HEK293 (cell line): ENCODE measurements around the gene CYP4F11.
A peak's percentile ranks its signal among the peaks of the same experiment; 100 is the strongest.

Experiments used
- CTCF ChIA-PET: fragments of 350-600 bp; formaldehyde crosslinking; extraction: SDS; loops from one replicate; lab custom pipeline; 2021; ENCODE audit warnings: antibody characterized with exemption; lab: Yijun Ruan, JAX
- POLR2A ChIA-PET: fragments of 300-600 bp; formaldehyde crosslinking; extraction: SDS; loops from one replicate; lab custom pipeline; 2020; ENCODE audit warnings: antibody characterized with exemption, inconsistent platforms; lab: Yijun Ruan, JAX
- H3K27ac ChIP-seq: fragments of 200-500 bp; sonication (Bioruptor generic); 2 replicates; pipeline ENCODE4 v1.5.1; 2014; ENCODE audit warnings: low read depth, low read length, control low read depth, inconsistent platforms; ENCODE audit errors: extremely low read depth
- H3K36me3 ChIP-seq, 2 experiments: fragments of 200-500 bp in 1 of 2; sonication (Bioruptor generic) in 1 of 2; 1 replicate in 1 of 2; 2 replicates in 1 of 2; pipeline ENCODE4 v1.5.1; 2014 to 2017; ENCODE audit warnings: inconsistent platforms in 2 of 2, low read length in 2 of 2; ENCODE audit not compliant: control insufficient read depth in 2 of 2, insufficient read depth in 1 of 2
- H3K4me1 ChIP-seq: fragments of 200-500 bp; sonication (Bioruptor generic); 2 replicates; pipeline ENCODE4 v1.5.1; 2014; ENCODE audit warnings: mild to moderate bottlenecking, low read length, inconsistent platforms; ENCODE audit not compliant: control insufficient read depth, insufficient read depth
- H3K4me3 ChIP-seq: 2 replicates; pipeline ENCODE4 v1.5.1; 2011; ENCODE audit warnings: low read depth, mild to moderate bottlenecking, control low read depth, low read length, moderate library complexity
- H3K9me3 ChIP-seq: fragments of 200-500 bp; sonication (Bioruptor generic); 2 replicates; pipeline ENCODE4 v1.5.1; 2014; ENCODE audit warnings: low read depth, low read length, inconsistent platforms; ENCODE audit not compliant: control insufficient read depth, insufficient read depth
- AEBP2 ChIP-seq: fragments of 450-650 bp; formaldehyde crosslinking; IDR thresholded peaks from 2 replicates; pipeline ENCODE4 v1.5.1; 2016; ENCODE audit warnings: missing biosample characterization, missing genetic modification characterization, borderline replicate concordance
- ATF2 ChIP-seq: fragments of 450-650 bp; formaldehyde crosslinking; IDR thresholded peaks from 2 replicates; pipeline ENCODE4 v1.5.1; 2016; ENCODE audit warnings: missing biosample characterization, missing genetic modification characterization, low read depth
- CTCF ChIP-seq: fragments of 450-650 bp; formaldehyde crosslinking; IDR thresholded peaks from 2 replicates; pipeline ENCODE4 v1.5.1; 2016; ENCODE audit warnings: missing biosample characterization, missing genetic modification characterization
- HOXA7 ChIP-seq: sonication (generic); formaldehyde crosslinking; IDR thresholded peaks from 2 replicates; pipeline ENCODE4 v1.8.1; 2022; ENCODE audit warnings: missing genetic modification reagents, borderline replicate concordance
- TRIM28 ChIP-seq: IDR thresholded peaks from 2 replicates; pipeline ENCODE4 v1.6.1; 2011; ENCODE audit warnings: low read length, control low read depth, borderline replicate concordance
- YY1 ChIP-seq: fragments of 450-650 bp; formaldehyde crosslinking; IDR thresholded peaks from 2 replicates; pipeline ENCODE4 v1.5.1; 2018; ENCODE audit warnings: missing biosample characterization, missing genetic modification characterization
- YY2 ChIP-seq: fragments of 450-650 bp; formaldehyde crosslinking; IDR thresholded peaks from 2 replicates; pipeline ENCODE4 v1.5.1; 2016; ENCODE audit warnings: missing biosample characterization, missing genetic modification characterization
- ZBTB6 ChIP-seq: fragments of 450-650 bp; formaldehyde crosslinking; IDR thresholded peaks from 2 replicates; pipeline ENCODE4 v1.5.1; 2017; ENCODE audit warnings: missing biosample characterization, missing genetic modification characterization
- ZEB2 ChIP-seq: fragments of 450-650 bp; formaldehyde crosslinking; IDR thresholded peaks from 2 replicates; pipeline ENCODE4 v1.5.1; 2016; ENCODE audit warnings: missing biosample characterization, missing genetic modification characterization
- ZNF16 ChIP-seq: fragments of 450-650 bp; formaldehyde crosslinking; IDR thresholded peaks from 2 replicates; pipeline ENCODE4 v1.5.1; 2016; ENCODE audit warnings: low read depth, missing biosample characterization, missing genetic modification characterization
- ZNF214 ChIP-seq: fragments of 450-650 bp; formaldehyde crosslinking; IDR thresholded peaks from 2 replicates; pipeline ENCODE4 v1.5.1; 2017; ENCODE audit warnings: missing biosample characterization, mild to moderate bottlenecking, missing genetic modification characterization, borderline replicate concordance
- ZNF394 ChIP-seq: fragments of 450-650 bp; formaldehyde crosslinking; IDR thresholded peaks from 2 replicates; pipeline ENCODE4 v1.5.1; 2016; ENCODE audit warnings: missing biosample characterization, missing genetic modification characterization, mild to moderate bottlenecking, moderate library complexity, borderline replicate concordance
- ZNF514 ChIP-seq: fragments of 450-650 bp; formaldehyde crosslinking; IDR thresholded peaks from 2 replicates; pipeline ENCODE4 v1.5.1; 2016; ENCODE audit warnings: missing biosample characterization, missing genetic modification characterization
- ZNF610 ChIP-seq: fragments of 450-650 bp; formaldehyde crosslinking; IDR thresholded peaks from 2 replicates; pipeline ENCODE4 v1.5.1; 2016; ENCODE audit warnings: missing biosample characterization, missing genetic modification characterization, borderline replicate concordance
- ZNF707 ChIP-seq: fragments of 450-650 bp; formaldehyde crosslinking; IDR thresholded peaks from 2 replicates; pipeline ENCODE4 v1.5.1; 2016; ENCODE audit warnings: missing biosample characterization, missing genetic modification characterization
- TF ChIP-seq, protein P1 (sequence below): fragments of 450-650 bp; formaldehyde crosslinking; IDR thresholded peaks from 2 replicates; pipeline ENCODE4; 2016; ENCODE audit warnings: missing biosample characterization, missing genetic modification characterization
- TF ChIP-seq, protein P2 (sequence below): fragments of 450-650 bp; formaldehyde crosslinking; IDR thresholded peaks from 2 replicates; pipeline ENCODE4 v1.5.1; 2017; ENCODE audit warnings: missing biosample characterization, mild to moderate bottlenecking, missing genetic modification characterization, moderate library complexity
- TF ChIP-seq, protein P3 (sequence below): fragments of 450-650 bp; formaldehyde crosslinking; IDR thresholded peaks from 2 replicates; pipeline ENCODE4 v1.5.1; 2016; ENCODE audit warnings: missing biosample characterization, missing genetic modification characterization, borderline replicate concordance

CYP4F11 gene, protein sequence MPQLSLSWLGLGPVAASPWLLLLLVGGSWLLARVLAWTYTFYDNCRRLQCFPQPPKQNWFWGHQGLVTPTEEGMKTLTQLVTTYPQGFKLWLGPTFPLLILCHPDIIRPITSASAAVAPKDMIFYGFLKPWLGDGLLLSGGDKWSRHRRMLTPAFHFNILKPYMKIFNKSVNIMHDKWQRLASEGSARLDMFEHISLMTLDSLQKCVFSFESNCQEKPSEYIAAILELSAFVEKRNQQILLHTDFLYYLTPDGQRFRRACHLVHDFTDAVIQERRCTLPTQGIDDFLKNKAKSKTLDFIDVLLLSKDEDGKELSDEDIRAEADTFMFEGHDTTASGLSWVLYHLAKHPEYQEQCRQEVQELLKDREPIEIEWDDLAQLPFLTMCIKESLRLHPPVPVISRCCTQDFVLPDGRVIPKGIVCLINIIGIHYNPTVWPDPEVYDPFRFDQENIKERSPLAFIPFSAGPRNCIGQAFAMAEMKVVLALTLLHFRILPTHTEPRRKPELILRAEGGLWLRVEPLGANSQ

GRCh38 chr19:15934332-15935078, at the start of gene CYP4F11:
TSS of gene CYP4F11 (minus strand) at chr19:15934529. CDS start at chr19:15934408, 121 bp downstream.
- ChIA-PET CTCF (no interaction called here), POLR2A (interaction anchor here (0.7 kb wide), 1 partner anchor 12 kb away, joined by 3 read pairs; no protein-coding TSS in a partner anchor)
- Histone ChIP-seq H3K4me1 (no peaks in the 10 kb centered on the region), H3K36me3 (no peaks in the 10 kb centered on the region), H3K27ac (no peak within 1 kb of the TSS), H3K4me3 (no peak within 1 kb of the TSS), H3K9me3 (no peaks in the 10 kb centered on the region)
- TF ChIP-seq HOXA7 (CRISPR knock-in tag) = no peak
- no peak for TF ChIP-seq YY1 (tag by site-specific recombination)
- no peak for TF ChIP-seq ZNF214 (tag by site-specific recombination)
- TF ChIP-seq ZNF514 (tag by site-specific recombination) = no peak
- no peak for TF ChIP-seq CTCF (tag by site-specific recombination)
- no peak for TF ChIP-seq ZNF707 (tag by site-specific recombination)
- TF ChIP-seq ZBTB6 (tag by site-specific recombination) = no peak
- TF ChIP-seq AEBP2 (tag by site-specific recombination) = no peak
- no peak for TF ChIP-seq ZEB2
- no peak for TF ChIP-seq YY2 (tag by site-specific recombination)
- no peak for TF ChIP-seq ATF2 (tag by site-specific recombination)
- TF ChIP-seq TRIM28 = no peak
- TF ChIP-seq, protein P1, sequence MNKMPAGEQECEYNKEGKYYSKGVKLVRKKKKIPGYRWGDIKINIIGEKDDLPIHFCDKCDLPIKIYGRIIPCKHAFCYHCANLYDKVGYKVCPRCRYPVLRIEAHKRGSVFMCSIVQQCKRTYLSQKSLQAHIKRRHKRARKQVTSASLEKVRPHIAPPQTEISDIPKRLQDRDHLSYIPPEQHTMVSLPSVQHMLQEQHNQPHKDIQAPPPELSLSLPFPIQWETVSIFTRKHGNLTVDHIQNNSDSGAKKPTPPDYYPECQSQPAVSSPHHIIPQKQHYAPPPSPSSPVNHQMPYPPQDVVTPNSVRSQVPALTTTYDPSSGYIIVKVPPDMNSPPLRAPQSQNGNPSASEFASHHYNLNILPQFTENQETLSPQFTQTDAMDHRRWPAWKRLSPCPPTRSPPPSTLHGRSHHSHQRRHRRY (tag by site-specific recombination) = no peak
- TF ChIP-seq ZNF394 (tag by site-specific recombination) = no peak

- Histone ChIP-seq H3K27ac (no peak overlapping the region), H3K4me1 (no peaks in the 10 kb centered on the region), H3K4me3 (no peak overlapping the region), H3K9me3 (no peaks in the 10 kb centered on the region), H3K36me3 (no peaks in the 10 kb centered on the region)
- CTCF ChIA-PET = no interaction called here
- peak; percentile 57; the same call in 1 of the 2 replicates for TF ChIP-seq ZNF16 (tag by site-specific recombination)
- no peak for TF ChIP-seq ZNF610 (tag by site-specific recombination)
- TF ChIP-seq, protein P2, sequence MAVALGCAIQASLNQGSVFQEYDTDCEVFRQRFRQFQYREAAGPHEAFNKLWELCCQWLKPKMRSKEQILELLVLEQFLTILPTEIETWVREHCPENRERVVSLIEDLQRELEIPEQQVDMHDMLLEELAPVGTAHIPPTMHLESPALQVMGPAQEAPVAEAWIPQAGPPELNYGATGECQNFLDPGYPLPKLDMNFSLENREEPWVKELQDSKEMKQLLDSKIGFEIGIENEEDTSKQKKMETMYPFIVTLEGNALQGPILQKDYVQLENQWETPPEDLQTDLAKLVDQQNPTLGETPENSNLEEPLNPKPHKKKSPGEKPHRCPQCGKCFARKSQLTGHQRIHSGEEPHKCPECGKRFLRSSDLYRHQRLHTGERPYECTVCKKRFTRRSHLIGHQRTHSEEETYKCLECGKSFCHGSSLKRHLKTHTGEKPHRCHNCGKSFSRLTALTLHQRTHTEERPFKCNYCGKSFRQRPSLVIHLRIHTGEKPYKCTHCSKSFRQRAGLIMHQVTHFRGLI (tag by site-specific recombination) = no peak
- TF ChIP-seq, protein P3, sequence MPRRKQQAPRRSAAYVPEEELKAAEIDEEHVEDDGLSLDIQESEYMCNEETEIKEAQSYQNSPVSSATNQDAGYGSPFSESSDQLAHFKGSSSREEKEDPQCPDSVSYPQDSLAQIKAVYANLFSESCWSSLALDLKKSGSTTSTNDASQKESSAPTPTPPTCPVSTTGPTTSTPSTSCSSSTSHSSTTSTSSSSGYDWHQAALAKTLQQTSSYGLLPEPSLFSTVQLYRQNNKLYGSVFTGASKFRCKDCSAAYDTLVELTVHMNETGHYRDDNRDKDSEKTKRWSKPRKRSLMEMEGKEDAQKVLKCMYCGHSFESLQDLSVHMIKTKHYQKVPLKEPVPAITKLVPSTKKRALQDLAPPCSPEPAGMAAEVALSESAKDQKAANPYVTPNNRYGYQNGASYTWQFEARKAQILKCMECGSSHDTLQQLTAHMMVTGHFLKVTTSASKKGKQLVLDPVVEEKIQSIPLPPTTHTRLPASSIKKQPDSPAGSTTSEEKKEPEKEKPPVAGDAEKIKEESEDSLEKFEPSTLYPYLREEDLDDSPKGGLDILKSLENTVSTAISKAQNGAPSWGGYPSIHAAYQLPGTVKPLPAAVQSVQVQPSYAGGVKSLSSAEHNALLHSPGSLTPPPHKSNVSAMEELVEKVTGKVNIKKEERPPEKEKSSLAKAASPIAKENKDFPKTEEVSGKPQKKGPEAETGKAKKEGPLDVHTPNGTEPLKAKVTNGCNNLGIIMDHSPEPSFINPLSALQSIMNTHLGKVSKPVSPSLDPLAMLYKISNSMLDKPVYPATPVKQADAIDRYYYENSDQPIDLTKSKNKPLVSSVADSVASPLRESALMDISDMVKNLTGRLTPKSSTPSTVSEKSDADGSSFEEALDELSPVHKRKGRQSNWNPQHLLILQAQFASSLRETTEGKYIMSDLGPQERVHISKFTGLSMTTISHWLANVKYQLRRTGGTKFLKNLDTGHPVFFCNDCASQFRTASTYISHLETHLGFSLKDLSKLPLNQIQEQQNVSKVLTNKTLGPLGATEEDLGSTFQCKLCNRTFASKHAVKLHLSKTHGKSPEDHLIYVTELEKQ = no peak
- POLR2A ChIA-PET = no interaction called here
Measured at GRCh38 chr19:15979293-15979692, 45.0 kb upstream of the CYP4F11 start.
